HG03439 (cell line): ENCODE results near the gene NFIX.
"Not testable (repeated sequence)": the region's sequence is repeated elsewhere in the genome, so short reads cannot be mapped to it uniquely, and the experiment has no call there.

Experiments
- ATAC-seq: cut with Tn5 transposase; IDR thresholded peaks from one replicate; pipeline ENCODE4 v1.9.1; 2021; ENCODE audit warnings: mild to moderate bottlenecking, moderate library complexity; ENCODE audit not compliant: unreplicated experiment

NFIX gene

DNA sequence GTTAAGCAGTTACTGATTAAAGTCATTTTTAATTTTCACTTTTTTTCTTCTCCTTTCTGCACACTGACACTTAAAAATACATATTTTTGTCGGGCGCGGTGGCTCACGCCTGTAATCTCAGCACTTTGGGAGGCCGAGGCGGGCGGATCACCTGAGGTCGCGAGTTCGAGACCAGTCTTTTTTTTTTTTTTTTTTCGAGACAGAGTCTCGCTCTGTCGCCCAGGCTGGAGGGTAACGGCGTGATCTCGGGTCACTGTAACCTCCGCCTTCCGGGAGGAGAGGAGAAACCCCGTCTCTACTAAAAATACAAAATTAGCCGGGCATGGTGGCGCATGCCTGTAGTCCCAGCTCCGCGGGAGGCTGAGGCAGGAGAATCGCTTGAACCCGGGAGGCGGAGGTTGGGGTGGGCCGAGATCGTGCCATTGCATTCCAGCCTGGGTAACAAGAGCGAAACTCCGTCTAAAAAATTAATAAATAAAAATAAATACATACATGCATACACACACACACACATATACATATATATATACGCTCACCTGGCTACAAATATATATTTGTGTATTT is 37.8 kb upstream of the NFIX start:
- not testable (repeated sequence) for ATAC-seq

DNA sequence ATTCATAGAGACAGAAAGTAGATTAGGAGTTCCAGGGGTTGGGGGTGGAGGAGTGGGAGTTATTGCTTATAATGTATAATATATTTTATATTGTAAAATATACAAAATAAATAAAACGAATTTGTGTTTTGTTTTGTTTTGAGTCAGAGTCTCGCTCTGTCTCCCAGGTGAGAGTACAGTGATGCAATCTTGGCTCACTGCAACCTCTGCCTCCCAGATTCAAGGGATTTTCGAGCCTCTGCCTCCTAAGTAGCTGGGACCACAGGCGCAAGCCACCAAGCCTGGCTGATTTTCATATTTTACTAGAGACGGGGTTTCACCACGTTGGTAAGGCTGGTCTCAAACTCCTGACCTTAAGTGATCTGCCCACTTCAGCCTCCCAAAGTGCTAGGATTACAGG is 35.8 kb upstream of the NFIX start:
- no peak for ATAC-seq

DNA sequence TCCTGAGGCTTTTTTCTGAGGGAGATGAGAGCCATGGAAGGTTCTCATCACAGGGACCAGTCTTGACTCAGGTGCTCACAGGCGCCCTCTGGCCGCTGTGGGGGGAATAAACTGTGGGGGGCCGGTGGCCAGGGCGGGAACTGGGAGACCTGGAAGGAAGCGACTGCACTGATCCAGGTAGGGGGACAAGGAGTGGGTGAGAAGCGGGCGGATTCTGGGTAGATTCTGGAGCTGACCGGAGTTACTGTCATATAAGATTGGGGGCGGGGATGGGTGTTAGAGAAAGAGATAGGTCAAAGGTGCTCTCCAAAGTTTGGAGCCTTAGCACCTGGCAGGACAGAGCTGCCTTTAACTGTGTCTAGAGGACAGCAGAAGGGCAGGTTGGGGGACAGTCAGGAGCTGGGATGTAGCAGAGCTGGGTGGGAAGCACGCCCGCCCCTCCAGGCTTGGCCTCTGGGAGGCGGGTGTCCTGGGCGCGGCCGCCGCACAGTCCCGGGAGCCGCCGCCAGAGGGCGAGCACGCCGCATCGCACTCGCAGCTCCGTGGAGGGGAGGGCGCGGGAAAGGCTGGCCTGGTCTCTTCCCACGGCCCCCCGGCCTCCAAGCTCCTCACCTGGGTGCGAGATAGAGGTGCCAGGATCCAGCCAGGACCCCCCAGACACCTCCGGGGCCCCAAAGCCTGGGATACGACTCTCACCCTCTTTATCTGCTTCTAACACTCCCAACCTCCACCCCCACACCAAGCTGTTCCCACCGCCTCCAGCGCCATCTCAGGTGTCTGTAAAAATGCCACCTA is 30.1 kb upstream of the NFIX start:
- peak; percentile 84 for ATAC-seq

DNA sequence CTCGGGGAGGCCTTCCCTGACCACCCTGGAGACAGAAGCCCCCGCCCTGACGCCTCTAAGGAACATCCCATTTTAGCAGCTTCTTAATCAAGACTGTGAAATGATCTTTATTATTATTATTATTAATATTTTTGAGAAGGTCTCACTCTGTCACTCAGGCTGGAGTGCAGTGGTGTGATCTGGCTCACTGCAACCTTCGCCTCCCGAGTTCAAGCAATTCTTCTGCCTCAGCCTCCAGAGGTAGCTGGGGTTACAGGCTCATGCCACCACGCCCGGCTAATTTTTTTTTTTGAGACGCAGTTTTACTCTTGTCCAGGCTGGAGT is 29.5 kb upstream of the NFIX start:
- no peak for ATAC-seq

DNA sequence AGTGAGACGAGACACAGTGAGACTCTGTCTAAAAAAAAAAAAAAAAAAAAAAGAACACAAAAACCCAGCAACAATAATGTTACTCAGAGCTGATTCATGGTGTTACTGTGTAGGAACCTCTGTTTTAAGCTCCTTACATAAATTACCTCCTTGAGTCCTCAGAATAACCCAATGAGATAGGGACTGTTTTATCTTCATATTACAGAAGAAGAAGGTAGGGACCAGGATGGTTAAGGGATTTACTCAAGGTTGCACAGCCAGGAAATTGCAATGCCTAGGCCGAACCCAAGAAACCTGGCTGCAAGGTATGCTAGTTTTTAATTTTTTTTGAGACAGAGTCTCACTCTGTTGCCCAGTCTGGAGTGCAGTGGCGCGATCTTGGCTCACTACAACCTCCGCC is 27.4 kb upstream of the NFIX start:
- no peak for ATAC-seq

DNA sequence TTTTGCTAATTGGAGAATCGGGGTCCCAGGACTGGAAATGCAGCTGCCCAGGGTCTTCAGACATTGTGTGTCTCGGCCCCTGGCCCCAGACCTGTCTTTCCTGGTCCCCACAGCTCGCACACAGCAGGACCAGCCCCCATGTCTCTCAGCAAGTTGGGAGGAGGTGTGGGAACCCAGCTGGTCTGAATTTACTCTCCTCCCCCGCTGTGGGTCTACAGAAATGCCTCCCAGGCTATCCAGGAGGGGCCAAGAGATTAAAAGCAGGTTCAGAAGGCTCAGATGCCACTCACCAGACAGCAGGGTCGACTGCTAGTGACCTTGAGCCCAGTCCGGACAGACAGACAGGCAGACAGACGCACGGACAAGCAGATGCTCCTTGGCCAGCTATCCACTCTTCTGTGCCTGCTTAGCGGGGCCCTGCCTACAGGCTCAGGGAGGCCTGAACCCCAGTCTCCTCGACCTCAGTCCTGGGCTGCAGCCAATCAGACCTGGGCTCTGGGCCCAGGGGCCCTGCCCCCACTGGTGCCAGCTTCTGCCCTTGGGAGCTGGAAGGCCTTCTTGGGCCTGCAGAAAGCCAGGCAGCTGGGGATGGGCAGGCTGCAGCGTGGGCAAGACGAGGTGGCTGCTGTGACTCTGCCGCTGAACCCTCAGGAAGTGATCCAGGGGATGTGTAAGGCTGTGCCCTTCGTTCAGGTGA is 25.8 kb upstream of the NFIX start, which contains the start of gene DAND5:
Gene DAND5 (plus strand): TSS at position 285 of the 697 bp plus-strand sequence. CDS start 85 bp downstream, at position 370.
- no peak for ATAC-seq

DNA sequence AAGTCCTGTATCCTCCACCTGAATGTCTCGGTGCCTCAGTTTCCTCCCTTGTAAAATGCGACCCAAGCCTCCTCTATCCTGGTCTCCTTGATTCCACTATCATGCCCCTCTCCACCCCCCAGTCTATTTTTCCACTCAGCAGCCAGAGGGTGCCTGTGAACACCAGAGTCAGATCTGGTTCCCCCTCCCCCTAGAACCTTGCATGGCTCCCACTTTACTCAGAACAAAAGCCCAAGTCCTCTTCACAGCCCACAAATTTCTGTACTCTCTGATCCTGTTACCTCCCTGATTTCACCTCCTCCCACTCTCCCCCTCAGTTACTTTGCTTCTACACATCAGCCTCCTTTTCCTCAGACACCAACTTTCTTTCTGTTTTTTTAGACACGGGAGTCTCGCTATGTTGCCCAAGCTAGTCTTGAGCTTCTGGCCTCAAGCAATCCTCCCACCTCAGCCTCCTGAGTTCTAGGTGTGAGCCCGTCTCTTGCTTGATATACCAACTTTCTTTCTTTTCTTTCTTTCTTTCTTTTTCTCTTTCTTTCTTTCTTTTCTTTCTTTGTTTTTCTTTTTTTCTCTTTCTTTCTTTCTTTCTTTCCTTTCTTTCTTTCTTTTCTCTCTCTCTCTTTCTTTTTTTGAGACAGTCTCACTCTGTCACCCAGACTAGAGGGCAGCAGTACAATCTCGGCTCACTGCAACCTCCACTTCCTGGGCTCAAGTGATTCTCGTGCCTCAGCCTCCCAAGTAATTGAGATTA is 25.0 kb upstream of the NFIX start:
- no peak for ATAC-seq

DNA sequence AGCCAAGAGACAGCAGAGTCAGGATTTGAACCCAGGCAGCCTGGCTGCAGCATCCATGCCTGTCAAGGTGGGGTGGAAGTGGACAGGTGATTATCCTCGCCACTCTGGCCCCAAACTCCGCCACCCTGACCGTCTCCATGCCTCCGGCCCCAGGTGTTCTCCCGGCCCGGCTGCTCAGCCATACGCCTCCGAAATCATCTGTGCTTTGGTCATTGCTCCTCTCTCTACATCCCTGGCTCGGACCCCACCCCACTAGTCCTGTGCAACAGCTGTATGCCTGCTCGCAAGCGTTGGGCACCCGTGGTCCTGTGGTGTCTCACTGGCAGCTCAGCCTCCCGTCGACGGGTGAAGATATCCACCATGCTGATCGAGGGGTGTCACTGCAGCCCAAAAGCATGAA is 22.0 kb upstream of the NFIX start:
- ATAC-seq, result no peak

DNA sequence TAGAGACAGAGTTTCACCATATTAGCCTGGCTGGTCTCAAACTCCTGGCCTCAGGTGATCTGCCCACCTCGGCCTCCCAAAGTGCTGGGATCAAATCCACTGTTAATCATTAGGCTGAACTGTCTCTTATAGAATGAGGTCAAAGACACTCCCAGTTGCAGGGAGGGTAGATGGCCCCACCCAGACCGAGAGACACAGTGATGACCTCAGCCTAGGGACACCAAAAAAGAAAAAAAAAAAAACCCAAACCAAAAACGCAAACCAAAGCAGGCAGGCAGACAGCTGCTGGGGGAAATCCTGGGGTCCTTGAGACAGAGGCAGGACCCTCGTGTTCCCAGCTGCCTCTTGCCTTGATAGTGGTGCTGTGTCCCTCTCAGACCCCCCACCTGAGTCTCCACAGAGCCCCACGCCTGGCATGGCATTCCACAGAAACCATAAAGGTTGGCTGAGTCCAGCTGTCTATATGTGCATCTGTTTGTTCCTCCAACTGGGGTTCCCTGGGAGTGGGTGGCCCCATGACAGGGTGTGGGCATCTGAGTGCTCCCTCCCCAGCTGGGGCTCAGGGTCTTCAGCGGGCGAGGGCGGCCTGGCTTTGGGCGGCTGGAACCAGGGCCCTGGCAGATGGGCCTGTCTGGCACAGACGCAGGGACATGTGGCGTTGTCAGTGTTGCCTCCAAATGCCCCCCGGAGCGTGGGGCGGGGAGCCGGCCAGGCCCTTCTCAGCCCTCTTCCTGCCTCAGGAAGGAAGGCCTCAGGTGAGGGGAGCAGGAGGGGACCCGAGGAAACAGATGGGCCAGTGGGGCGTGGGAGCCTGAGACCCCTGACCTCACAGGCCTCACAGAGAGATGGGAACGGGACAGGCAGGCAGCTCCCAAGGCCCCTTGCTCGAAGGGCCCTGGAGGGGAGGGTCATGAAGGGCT is 20.7 kb upstream of the NFIX start:
- no peak for ATAC-seq

DNA sequence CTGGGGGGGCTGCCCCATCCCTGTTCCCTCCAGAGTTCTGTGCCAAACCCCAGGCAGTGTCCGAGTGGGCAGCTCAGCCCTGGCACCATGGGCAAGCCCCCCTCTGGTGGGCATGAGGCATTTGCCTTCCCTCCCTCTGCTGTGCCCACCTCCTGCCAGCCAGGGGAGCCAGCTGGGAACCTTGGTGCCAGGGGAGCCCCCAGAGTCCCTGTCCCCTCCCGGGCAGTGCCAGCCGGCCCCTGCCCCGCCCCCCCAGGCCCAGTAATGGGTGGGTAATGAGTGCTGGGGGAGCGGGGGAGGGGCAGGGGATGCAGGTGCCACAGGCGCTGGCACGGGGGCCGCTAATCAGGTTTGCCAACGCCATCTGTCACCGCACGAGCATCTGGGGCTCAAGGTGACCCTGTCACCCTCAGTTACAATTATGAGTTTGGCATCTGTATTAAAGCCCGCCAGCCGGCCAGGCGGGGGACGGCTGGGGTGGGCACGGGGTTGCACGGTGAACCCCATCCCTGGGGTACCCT is 20.0 kb upstream of the NFIX start:
- no peak for ATAC-seq

DNA sequence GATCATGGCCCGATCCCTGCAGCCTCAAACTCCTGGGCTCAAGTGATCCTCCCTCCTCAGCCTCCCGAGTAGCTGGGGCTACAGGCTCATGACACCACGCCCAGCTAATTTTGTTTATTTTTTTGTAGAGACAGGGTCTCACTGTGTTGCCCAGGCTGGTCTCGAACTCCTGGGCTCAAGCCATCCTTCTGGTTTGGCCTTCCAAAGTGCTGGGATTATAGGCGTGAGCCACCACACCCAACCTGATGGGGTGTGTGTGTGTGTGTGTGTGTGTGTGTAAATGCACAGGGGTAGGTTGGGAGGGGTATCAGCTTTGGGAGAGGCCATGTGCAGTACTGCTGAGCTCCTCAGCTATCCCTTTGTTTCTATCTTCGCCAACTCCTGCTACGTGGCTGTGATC is 19.2 kb upstream of the NFIX start:
- not testable (repeated sequence) for ATAC-seq

DNA sequence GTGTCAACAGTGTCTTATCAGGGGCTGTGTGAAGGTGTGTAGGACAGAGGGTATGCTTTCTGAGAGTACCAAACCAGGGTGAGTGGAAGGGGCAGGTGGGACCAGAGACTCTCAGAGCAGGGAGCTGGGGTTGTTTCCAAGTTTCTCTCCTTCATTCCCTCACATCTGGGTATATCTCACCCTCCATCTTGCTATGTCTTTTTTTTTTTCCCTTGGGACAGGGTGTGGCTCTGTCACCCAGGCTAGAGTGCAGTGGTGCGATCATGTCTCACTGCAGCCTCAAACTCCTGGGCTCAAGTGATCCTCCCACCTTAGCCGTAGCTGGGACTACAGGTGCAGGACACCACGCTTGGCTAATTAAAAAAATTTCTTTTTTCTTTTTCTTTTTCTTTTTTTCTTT is 15.3 kb upstream of the NFIX start:
- no peak for ATAC-seq

DNA sequence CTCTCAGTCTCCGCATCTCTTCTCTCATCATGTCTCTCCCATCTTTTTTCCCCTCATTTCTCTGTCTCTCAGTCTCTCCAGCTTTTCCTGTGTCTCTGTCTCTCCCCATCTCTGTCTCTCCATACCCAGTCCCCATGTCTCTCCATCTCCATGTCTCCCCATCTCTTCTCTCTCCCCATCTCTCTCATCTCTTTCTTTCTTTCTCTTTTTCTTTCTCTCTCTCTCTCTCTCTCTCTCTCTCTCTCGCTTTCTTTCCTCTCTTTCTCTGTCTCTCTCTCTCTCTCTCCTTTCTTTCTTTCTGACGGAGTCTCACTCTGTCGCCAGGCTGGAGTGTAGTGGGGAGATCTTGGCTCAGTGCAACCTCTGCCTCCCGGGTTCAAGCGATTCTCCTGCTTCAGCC is 12.6 kb upstream of the NFIX start:
- ATAC-seq, result no peak

DNA sequence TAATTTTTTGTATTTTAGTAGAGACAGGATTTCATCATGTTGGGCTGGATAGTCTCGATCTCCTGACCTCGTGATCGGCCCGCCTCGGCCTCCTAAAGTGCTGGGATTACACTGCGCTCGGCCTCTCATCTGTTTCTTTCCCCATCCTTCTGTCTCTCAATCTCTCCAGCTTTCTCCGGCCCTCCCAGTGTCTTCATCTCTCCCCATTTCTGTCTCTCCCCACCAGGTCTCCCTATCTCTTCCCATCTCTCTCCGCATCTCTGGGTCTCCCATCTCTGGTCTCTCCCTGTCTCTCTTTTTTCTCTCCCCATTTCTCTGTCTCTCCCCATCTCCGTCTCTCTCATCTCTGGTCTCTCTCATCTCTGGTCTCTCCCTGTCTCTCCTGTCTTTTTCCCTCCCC is 12.2 kb upstream of the NFIX start:
- ATAC-seq, result no peak

DNA sequence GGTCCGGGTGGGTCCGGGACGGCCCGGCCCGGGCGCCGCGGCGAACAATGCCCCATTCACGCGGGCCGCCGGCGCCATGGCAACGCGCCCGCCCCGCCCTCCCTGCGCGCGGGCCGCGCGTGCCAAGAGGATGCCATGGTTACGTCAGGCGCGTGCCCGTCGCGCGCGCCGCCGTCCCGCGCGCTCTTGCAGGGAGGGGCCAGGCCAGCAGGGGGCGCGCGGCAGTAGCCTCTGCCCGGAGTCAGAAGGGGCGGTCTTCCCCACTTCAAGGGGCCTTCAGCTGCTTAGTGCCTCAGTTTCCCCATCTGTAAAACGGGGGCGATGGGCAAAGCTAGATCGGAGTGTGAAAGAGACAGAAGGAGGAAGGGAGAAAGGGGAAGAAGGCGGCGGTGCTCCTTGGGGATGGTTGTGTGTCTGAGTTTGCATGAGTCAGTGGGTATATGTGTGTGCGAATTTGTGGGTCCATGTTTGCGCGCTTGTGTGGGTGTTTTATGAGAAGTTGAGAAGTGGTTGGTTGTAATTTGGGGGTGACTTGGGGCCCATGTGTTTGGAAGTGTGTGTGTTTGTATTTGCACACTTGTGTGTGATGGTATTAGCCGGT is 11.6 kb upstream of the NFIX start:
- ATAC-seq, result no peak

DNA sequence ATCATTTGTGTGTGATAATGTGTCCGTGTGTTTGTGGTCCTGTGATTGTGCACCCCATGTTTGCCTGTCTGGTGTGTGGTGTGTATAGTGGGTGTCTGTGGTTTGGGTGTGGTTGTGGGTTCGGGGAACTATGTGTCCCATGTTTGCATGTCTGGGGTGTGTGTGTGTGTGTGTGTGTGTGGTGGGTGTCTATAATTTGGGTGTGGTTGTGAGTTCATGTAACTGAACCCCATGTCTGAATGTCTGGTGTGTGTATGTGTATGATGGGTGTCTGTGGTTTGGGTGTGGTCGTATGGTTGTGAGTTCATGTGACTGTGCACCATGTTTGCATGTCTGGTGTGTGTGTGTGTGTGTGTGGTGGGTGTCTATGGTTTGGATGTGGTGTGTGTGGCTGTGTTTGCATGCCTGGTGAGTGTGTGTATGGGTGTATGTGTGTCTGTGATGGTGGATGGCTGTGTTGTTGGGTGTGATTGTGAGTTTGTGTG is 11.1 kb upstream of the NFIX start:
- ATAC-seq, result no peak

DNA sequence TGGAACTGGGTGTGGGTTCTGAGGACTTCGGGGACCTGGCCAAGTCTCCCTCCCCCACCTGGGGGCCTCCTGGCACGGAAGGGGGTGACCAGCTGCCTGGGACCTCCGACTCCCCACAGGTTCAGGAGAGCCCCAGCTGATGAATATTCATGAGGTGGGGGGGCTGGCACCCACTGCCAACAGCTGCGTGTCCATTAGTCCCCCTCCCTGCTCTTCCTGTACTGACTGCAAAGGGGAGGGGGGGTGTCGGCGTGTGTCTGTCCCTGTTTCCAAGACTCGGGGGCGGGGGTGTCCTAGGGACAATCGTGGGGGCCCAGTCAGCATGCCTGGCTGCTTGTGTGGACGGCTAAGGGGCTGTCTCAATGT is 10.6 kb upstream of the NFIX start:
- ATAC-seq, result no peak

DNA sequence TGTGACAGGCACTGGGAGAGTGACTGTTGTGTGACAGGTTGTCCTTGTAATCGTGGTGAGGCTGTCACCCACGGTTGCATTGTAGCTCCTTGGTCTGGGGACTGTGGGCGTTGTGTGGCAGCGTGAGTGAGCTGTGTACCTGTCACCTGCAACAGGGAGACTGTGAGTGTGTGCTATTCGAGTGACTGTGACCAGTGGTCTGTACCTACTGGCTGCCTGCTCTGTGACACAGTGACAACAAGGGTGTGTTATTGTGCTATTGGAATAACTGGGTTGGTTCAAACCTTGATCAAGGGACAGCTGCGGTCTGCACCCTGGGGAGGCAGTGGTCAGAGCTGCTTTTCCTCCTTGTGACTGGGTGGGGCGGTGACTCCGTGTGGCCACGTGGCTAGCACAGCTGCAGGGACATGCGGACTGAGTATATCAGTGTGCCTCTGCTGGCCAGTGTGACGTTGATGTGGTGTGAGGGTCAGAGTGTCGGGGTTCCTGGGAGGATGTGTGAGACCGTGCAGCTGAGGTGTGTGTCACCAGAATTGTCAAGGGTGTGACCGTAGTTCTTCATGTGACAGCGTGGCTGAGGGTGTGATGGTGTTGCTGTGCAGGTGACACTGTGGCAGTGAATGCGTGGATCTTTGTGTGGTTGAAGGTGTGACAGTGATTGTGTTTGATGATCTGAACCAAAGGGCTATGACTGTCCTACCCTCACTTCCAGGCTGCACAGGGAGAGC is 10.1 kb upstream of the NFIX start:
- ATAC-seq, result no peak

DNA sequence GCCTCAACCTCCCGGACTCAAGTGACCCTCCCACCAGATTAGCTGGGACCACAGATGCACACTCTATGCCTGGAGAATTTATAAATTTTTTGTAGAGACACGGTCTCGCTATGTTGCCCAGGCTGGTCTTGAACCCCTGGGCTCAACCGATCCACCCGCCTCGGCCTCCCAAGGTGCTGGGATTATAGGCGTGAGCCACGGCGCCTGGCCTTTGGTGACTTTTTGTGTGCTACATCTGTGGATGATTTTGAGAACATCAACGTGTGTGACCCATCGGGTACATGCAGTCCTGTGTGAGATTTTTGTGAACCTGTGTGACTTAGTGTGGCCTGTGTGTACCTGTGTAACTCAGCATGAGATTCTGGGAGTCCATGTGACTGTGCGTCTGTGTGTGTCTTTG is 8.5 kb upstream of the NFIX start:
- ATAC-seq, result no peak
